GM19452 (cell line): Measurements from ENCODE around the gene TNPO2.
"Not testable (repeated sequence)": the region's sequence is repeated elsewhere in the genome, so short reads cannot be mapped to it uniquely, and the experiment has no call there.

ENCODE experiments used
- ATAC-seq: cut with Tn5 transposase; IDR thresholded peaks from one replicate; pipeline ENCODE4 v1.9.1; 2021; ENCODE audit not compliant: unreplicated experiment

Gene TNPO2

GRCh38 chr19:12678039-12678438 lies 45.7 kb downstream of the TNPO2 start:
- not testable (repeated sequence) for ATAC-seq

- no peak for ATAC-seq
Observed at GRCh38 chr19:12676928-12677327, 46.8 kb downstream of the TNPO2 start.

- ATAC-seq, result no peak
Observed at GRCh38 chr19:12676384-12676792, 47.3 kb downstream of the TNPO2 start.

- ATAC-seq, result no peak
Observed at GRCh38 chr19:12675940-12676339, 47.8 kb downstream of the TNPO2 start.

GRCh38 chr19:12675399-12675798 lies 48.3 kb downstream of the TNPO2 start:
- no peak for ATAC-seq

GRCh38 chr19:12672744-12673143 lies 51.0 kb downstream of the TNPO2 start:
- ATAC-seq, result no peak

- no peak for ATAC-seq
Observed at GRCh38 chr19:12670159-12670928, 53.4 kb downstream of the TNPO2 start.

- no peak for ATAC-seq
Observed at GRCh38 chr19:12669270-12670158, 54.2 kb downstream of the TNPO2 start.

- no peak for ATAC-seq
Observed at GRCh38 chr19:12668932-12669269, 54.8 kb downstream of the TNPO2 start.

GRCh38 chr19:12668346-12668745 lies 55.4 kb downstream of the TNPO2 start:
- no peak for ATAC-seq

- ATAC-seq, result no peak
Observed at GRCh38 chr19:12667731-12668302, 55.9 kb downstream of the TNPO2 start.

- ATAC-seq, result no peak
Observed at GRCh38 chr19:12666265-12667048, 57.3 kb downstream of the TNPO2 start, which contains the start of the genes MAN2B1 and WDR83. Gene MAN2B1, minus strand, starts transcription at chr19:12666742. Its CDS starts 41 bp downstream, at chr19:12666701. Gene WDR83, plus strand, starts transcription at chr19:12666807. Its CDS starts 2,984 bp downstream, at chr19:12669791.

- ATAC-seq, result no peak
Observed at GRCh38 chr19:12665671-12666264, 58.0 kb downstream of the TNPO2 start.

GRCh38 chr19:12665281-12665573 lies 58.5 kb downstream of the TNPO2 start:
- no peak for ATAC-seq

GRCh38 chr19:12664406-12665280 lies 59.1 kb downstream of the TNPO2 start:
- no peak for ATAC-seq

GRCh38 chr19:12660980-12661379 lies 62.8 kb downstream of the TNPO2 start:
- ATAC-seq, result no peak

- no peak for ATAC-seq
Observed at GRCh38 chr19:12657966-12658365, 65.8 kb downstream of the TNPO2 start.

GRCh38 chr19:12656899-12657571 lies 66.7 kb downstream of the TNPO2 start:
- ATAC-seq, result no peak

GRCh38 chr19:12655546-12655945 lies 68.2 kb downstream of the TNPO2 start:
- ATAC-seq, result no peak
